Activated gamma-delta T cell treated with Interleukin-2 at 50 U/mL for 16 hours (primary cell): ENCODE data around the gene AHR.

ENCODE experiments used
- DNase-seq: peaks from one replicate; pipeline ENCODE4 v3.0.0-alpha.2; 2020

The AHR gene

GRCh38 chr7:17298102-17298839, at the start of gene AHR:
TSS of gene AHR (plus strand) at chr7:17298652. CDS start at chr7:17299265, 613 bp downstream.
- DNase-seq = peak; percentile 86

- DNase-seq = no peak
Observed at GRCh38 chr7:17253885-17254284, 44.6 kb upstream of the AHR start.

- DNase-seq = no peak
Observed at GRCh38 chr7:17255926-17256325, 42.5 kb upstream of the AHR start.

GRCh38 chr7:17256375-17256774, 42.1 kb upstream of the AHR start:
- no peak for DNase-seq

- no peak for DNase-seq
Observed at GRCh38 chr7:17266565-17266964, 31.9 kb upstream of the AHR start.

- DNase-seq = no peak
Observed at GRCh38 chr7:17269341-17270221, 28.9 kb upstream of the AHR start.

GRCh38 chr7:17274551-17275245, 23.8 kb upstream of the AHR start:
- DNase-seq = no peak

- DNase-seq = no peak
Observed at GRCh38 chr7:17275749-17276671, 22.4 kb upstream of the AHR start.

GRCh38 chr7:17279061-17279460, 19.4 kb upstream of the AHR start:
- DNase-seq = no peak

GRCh38 chr7:17289074-17289645, 9.3 kb upstream of the AHR start:
- no peak for DNase-seq

- DNase-seq = no peak
Observed at GRCh38 chr7:17292843-17293242, 5.6 kb upstream of the AHR start.

GRCh38 chr7:17293481-17293880, 5.0 kb upstream of the AHR start:
- DNase-seq = no peak

- no peak for DNase-seq
Observed at GRCh38 chr7:17297243-17297642, 1.2 kb upstream of the AHR start.

- DNase-seq = peak; percentile 45
Observed at GRCh38 chr7:17298840-17299482, 509 bp downstream of the AHR start.

GRCh38 chr7:17299483-17299991, 1.1 kb downstream of the AHR start:
- peak; percentile 4 for DNase-seq

GRCh38 chr7:17300012-17300411, 1.6 kb downstream of the AHR start:
- DNase-seq = no peak

- no peak for DNase-seq
Observed at GRCh38 chr7:17300437-17300836, 2.0 kb downstream of the AHR start.

GRCh38 chr7:17301471-17302456, 3.3 kb downstream of the AHR start:
- DNase-seq = peak; percentile 55

- DNase-seq = no peak
Observed at GRCh38 chr7:17302575-17303142, 4.2 kb downstream of the AHR start.

GRCh38 chr7:17304926-17305325, 6.5 kb downstream of the AHR start:
- no peak for DNase-seq
